ENCODE results near the gene KPNA2. TPM values are rescaled to one million over a fixed set of nuclear protein-coding genes. Genes with fewer than 3 reads are reported as not detected.
A peak's percentile ranks its signal among the peaks of the same experiment; 100 is the strongest.
"Not testable (repeated sequence)": the region's sequence is repeated elsewhere in the genome, so short reads cannot be mapped to it uniquely, and the experiment has no call there.

Gene KPNA2
- polyA plus RNA-seq, 1 donor from 2014 or later, result 32.3 TPM

DNA sequence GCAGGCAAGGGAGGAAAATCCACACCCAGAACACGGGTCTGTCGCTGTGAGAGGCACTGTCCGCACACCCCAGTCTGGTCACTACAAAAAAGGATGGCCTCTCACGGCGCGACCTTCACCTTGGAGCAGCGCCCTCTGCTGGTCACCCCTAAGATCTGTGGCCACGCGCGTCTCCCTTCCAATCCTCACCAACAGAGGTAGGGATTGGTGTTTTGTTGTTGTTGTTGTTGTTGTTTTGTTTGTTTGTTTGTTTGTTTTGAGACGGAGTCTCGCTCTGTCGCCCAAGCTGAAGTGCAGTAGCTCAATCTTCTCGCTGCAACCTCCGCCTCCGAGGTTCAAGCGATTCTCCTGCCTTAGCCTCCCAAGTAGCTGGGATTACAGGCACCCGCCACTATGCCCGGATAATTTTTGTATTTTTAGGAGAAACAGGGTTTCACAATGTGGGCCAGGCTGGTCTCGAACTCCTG is 24.3 kb upstream of the KPNA2 start:
- H3K9me3 Mint-ChIP-seq, result peaks cover 0 to 1% (median 0%) of the 10 kb centered on the region in 3 donors
- peak overlapping the region in 2 of 3 donors; percentile 31 to 76 for H3K27ac Mint-ChIP-seq
- peaks cover 3% of the 10 kb centered on the region for H3K36me3 Mint-ChIP-seq
- peak overlapping the region in 1 of 4 donors; percentile 38 for H3K4me3 Mint-ChIP-seq
- peaks cover 0 to 9% (median 6%) of the 10 kb centered on the region in 3 donors for H3K4me1 Mint-ChIP-seq
- peaks cover 3% of the 10 kb centered on the region for H3K27me3 Mint-ChIP-seq

DNA sequence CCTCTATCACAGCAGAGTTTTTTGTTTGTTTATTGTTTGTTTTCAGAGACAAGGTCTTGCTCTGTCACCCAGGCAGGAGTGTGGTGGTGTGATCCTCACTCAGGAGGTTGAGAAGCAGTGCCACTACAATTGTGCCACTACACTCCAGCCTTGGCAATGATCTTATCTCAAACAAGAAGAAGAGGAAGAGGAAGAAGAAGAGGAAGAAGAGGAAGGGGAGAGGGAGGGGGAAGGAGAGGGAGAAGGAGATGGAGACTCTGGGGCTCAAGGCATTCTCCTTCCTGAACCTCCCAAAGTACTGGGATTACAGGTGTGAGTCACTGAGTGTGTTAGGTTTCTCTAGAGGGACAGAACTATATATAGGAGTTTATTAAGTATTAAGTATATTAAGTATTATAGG is 22.1 kb upstream of the KPNA2 start:
- no peak overlapping the region for H3K27ac Mint-ChIP-seq
- H3K4me3 Mint-ChIP-seq, result no peak overlapping the region
- H3K36me3 Mint-ChIP-seq, result peaks cover 3% of the 10 kb centered on the region
- H3K4me1 Mint-ChIP-seq, result peaks cover 0 to 10% (median 6%) of the 10 kb centered on the region in 3 donors
- no peaks in the 10 kb centered on the region for H3K9me3 Mint-ChIP-seq
- peaks cover 3% of the 10 kb centered on the region for H3K27me3 Mint-ChIP-seq

DNA sequence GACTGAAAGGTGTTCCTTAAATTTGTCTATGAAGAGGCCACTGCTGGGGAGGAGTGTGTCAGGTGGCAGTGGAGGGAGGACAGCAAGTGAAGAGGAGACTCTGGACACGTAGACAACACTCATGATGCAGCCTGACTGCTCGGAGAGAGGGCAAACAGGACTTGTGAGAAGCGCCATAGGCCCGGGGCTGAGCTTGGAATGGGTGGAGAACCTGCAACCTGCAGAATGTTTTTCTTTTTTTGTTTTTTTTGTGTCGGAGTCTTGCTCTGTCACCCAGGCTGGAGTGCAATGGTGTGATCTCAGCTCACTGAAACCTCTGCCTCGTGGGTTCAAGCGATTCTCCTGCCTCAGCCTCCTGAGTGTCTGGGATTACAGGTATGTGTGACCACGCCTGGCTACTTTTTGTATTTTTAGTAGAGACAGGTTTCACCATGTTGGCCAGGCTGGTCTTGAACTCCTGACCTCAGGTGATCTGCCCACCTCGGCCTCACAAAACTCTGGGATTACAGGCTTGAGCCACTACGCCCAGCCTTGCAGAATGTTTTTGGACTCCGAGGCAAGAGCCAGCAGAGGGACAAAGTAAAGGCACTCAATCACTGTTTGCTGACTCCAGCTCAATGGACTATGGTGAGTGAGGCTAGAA is 20.3 kb upstream of the KPNA2 start:
- Mint-ChIP-seq H3K4me1 (peaks cover 6 to 12% (median 9%) of the 10 kb centered on the region in 3 donors), H3K27ac (peak overlapping the region in 1 of 3 donors; percentile 48), H3K36me3 (peaks cover 2% of the 10 kb centered on the region), H3K9me3 (peaks cover 0 to 4% (median 0%) of the 10 kb centered on the region in 3 donors), H3K4me3 (no peak overlapping the region), H3K27me3 (peaks cover 6% of the 10 kb centered on the region)

DNA sequence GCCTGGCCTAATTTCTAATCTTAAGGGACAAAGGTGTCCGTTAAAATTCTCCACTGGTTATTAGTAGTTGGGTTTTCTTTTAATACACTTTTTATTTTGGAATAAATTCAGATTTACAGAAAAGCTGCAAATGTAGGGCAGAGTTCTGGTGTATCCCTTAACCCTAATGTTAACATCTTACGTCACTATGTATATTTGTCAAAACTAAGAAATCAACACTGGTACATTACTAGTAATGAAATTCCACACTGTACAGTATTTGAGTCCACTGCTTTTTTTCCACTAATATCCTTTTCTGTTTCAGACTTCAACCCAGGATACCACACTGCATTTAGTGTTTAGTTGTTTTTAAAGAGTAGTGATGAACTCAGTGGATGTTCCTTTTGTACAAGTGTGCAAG is 18.7 kb upstream of the KPNA2 start:
- peaks cover 11 to 14% (median 13%) of the 10 kb centered on the region in 3 donors for H3K4me1 Mint-ChIP-seq
- no peak overlapping the region for H3K27ac Mint-ChIP-seq
- H3K27me3 Mint-ChIP-seq, result peaks cover 3% of the 10 kb centered on the region
- H3K9me3 Mint-ChIP-seq, result peaks cover 0 to 4% (median 0%) of the 10 kb centered on the region in 3 donors
- peak overlapping the region in 2 of 4 donors; percentile 5 to 32 for H3K4me3 Mint-ChIP-seq
- H3K36me3 Mint-ChIP-seq, result peaks cover 2% of the 10 kb centered on the region

DNA sequence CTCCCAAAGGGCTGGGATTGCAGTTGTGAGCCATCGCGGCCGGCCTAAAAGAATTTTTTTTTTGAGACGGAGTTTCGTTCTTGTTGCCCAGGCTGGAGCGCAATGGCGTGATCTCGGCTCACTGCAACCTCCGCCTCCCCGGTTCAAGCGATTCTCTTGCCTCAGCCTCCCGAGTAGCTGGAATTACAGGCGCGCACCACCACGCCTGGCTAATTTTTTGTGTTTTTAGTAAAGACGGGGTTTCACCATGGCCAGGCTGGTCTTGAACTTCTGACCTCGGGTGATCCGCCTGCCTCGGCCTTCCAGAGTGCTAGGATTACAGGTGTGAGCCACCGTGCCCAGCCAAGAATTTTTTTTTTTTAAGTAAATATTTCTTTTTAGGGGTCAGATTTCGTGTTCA is 17.0 kb upstream of the KPNA2 start:
- not testable (repeated sequence) for H3K27me3 Mint-ChIP-seq, H3K9me3 Mint-ChIP-seq, H3K36me3 Mint-ChIP-seq
- Mint-ChIP-seq H3K4me1 (peaks cover 11 to 15% (median 13%) of the 10 kb centered on the region in 3 donors), H3K27ac (peak overlapping the region in 2 of 3 donors; percentile 53 to 61), H3K4me3 (peak overlapping the region in 1 of 4 donors; percentile 41)

DNA sequence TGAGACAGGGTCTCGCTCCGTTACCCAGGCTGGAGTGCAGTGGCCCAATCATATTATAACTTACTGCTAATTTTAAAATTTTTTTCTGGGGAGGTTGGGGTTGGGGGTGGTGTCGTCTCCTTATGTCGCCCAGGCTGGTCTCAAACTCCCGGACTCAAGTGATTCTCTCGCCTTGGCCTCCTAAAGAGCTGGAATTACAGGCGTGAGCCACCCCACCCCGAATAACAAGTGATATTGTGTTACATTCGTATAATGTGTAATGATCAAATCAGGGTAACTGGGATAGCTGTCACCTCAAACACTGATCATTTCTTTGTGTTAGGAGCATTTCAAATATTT is 16.2 kb upstream of the KPNA2 start:
- Mint-ChIP-seq H3K9me3 (peaks cover 0 to 4% (median 3%) of the 10 kb centered on the region in 3 donors), H3K27ac (peak overlapping the region; percentile 96 to 100 (median 99)), H3K4me3 (peak overlapping the region; percentile 82 to 95 (median 90)), H3K4me1 (peaks cover 11 to 15% (median 13%) of the 10 kb centered on the region in 3 donors), H3K27me3 (peaks cover 3% of the 10 kb centered on the region), H3K36me3 (peaks cover 2% of the 10 kb centered on the region)

DNA sequence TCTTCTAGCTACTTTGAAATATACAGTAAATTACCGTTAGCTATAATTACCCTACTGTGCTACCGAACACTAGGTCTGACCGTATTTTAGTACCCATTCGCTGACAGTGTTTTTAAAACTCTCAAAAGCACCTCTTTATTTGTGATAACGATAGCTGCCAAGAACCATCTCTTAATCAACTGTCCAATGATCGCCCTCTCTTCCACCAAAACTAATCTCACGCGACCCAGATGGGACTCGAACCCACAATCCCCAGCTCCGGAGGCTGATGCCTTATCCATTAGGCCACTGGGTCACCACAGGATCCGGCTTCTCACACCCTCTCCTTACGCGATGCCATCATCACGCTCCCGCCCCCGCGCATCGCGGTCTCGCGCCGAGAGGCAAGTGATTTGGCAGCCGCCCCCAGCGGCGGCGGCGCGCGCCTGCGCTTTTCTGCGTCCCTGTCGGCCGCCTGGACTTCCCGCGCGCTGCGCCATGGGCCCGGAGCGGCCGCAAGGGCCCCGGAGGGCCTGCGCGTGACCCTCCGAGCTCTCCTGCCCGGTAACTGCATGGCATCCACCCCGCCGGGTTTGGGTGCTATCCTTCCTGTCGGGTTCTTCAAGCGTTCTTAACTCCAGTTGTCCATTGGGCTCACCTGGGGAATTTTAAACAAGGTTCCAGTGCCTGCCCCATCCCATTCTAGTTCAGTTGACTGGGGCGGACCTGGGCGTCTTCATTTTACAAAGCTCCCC is 15.7 kb upstream of the KPNA2 start:
- peaks cover 2% of the 10 kb centered on the region for H3K36me3 Mint-ChIP-seq
- H3K4me3 Mint-ChIP-seq, result peak overlapping the region; percentile 82 to 95 (median 90)
- peaks cover 0 to 4% (median 3%) of the 10 kb centered on the region in 3 donors for H3K9me3 Mint-ChIP-seq
- H3K4me1 Mint-ChIP-seq, result peaks cover 11 to 13% (median 12%) of the 10 kb centered on the region in 3 donors
- peaks cover 3% of the 10 kb centered on the region for H3K27me3 Mint-ChIP-seq
- H3K27ac Mint-ChIP-seq, result peak overlapping the region; percentile 96 to 100 (median 99)

DNA sequence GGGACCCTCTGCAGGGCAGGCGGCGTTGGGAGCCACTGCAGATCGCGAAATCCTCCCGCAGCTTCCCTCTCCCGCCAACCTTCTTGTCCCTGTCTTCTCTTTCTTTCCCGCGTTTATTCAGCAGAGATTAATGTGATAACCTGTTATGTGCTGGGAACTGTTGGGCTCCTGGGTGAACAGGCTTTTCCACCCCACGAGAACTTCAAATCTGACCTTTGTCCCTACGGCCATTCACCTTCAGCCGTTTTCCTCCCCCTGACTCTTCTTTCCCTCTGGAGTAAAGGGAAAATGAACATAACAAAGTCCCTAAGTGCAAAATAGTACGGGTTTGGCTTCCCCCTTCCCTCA is 15.2 kb upstream of the KPNA2 start:
- Mint-ChIP-seq H3K27me3 (peaks cover 3% of the 10 kb centered on the region), H3K9me3 (peaks cover 0 to 4% (median 3%) of the 10 kb centered on the region in 3 donors), H3K4me3 (peak overlapping the region; percentile 82 to 95 (median 90)), H3K36me3 (peaks cover 2% of the 10 kb centered on the region), H3K27ac (peak overlapping the region; percentile 96 to 100 (median 99)), H3K4me1 (peaks cover 11 to 12% (median 11%) of the 10 kb centered on the region in 3 donors)

DNA sequence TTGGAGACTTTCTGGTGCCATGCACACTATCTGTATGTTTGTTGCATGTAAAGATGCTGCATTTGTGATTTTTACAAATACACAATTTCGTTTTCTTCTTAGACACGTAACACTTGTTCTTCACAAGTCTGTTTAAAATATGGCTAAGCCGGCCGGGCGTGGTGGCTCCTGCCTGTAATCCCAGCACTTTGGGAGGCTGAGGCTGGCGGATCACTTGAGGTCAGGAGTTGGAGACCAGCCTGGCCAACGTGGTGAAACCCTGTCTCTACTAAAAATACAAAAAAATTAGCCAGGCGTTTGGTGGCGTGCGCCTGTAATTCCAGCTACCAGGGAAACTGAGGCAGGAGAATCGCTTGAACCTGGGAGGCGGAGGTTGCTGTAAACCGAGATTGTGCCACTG is 14.7 kb upstream of the KPNA2 start:
- H3K4me1 Mint-ChIP-seq, result peaks cover 9 to 11% (median 11%) of the 10 kb centered on the region in 3 donors

DNA sequence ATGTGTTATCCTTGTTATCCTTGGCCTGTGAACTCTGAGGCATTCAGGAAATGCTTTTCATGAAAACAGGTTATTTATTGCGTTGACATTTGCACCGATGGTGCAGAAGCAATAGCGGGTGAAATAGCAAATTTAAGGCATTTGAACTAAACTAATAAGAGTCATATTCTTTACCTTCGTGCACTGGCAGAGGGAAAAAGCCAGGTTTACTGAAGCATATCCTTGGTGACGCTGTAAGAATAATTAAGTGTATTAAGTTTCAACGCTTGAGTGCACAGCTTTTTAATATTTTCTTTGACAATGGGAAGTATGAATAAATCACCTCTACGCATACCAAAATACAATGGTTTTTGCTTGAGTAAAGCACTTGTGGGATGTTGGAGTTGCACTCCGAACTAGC is 13.6 kb upstream of the KPNA2 start:
- Mint-ChIP-seq H3K27ac (peak overlapping the region in 1 of 3 donors; percentile 55), H3K36me3 (peaks cover 2% of the 10 kb centered on the region), H3K4me3 (peak overlapping the region in 2 of 4 donors; percentile 22 to 47)

More for the DNA sequence above, 14.7 kb upstream of the KPNA2 start:
- not testable (repeated sequence) for H3K27me3 Mint-ChIP-seq, H3K9me3 Mint-ChIP-seq, H3K36me3 Mint-ChIP-seq
- Mint-ChIP-seq H3K27ac (peak overlapping the region; percentile 96 to 100 (median 99)), H3K4me3 (peak overlapping the region; percentile 82 to 95 (median 90))

DNA sequence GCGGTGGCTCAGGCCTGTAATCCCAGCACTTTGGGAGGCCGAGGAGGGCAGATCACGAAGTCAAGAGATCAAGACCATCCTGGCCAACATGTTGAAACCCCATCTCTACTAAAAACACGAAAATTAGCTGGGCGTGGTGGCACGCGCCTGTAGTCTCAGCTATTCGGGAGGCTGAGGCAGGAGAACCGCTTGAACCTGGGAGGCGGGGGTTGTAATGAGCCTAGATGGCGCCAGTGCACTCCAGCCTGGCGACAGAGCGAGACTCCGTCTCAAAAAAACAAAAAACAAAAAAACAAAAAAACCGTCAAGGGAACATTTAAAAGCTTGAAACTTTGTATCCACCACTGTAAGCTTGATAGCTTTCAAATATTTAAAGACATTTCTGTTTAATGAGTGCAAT is 13.0 kb upstream of the KPNA2 start:
- not testable (repeated sequence) for H3K27me3 Mint-ChIP-seq, H3K36me3 Mint-ChIP-seq, H3K9me3 Mint-ChIP-seq
- Mint-ChIP-seq H3K4me1 (peaks cover 9 to 11% (median 10%) of the 10 kb centered on the region in 3 donors), H3K27ac (peak overlapping the region in 1 of 3 donors; percentile 55), H3K4me3 (peak overlapping the region in 1 of 4 donors; percentile 22)

More for the DNA sequence above, 13.6 kb upstream of the KPNA2 start:
- Mint-ChIP-seq H3K27me3 (peaks cover 3% of the 10 kb centered on the region), H3K4me1 (peaks cover 9 to 11% (median 10%) of the 10 kb centered on the region in 3 donors), H3K9me3 (peaks cover 0 to 4% (median 3%) of the 10 kb centered on the region in 3 donors)

DNA sequence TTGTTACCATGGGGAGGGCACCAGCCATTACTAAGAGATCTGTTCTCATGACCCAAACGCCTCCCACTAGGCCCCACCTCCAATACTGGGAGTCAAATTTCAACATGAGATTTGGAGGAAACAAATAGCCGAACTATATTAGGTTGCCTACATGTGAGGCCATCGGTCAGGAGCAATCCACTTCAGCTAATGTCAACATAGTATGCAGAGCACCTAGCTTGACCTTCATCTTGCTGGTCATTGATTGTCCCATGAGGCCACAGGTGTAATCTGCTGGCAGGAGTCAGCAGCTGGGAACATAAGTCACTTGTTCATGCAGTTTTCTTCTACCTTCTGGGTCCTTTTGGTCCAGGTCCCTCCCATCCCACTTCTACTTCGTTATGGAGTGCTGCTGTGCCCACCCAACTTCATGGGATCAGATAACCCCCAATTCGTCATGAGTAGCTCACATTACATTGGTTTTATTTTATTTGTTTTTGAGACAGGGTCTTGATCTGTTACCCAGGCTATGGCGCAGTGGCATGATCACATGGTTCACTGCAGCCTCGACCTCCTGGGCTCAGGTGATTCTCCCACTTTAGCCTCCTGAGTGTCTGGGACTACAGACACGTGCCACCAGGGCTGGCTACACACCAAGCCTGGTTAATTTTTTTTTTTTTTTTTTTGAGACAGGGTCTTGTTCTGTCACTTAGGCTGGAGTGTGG is 5.9 kb upstream of the KPNA2 start:
- H3K27ac Mint-ChIP-seq, result no peak overlapping the region

DNA sequence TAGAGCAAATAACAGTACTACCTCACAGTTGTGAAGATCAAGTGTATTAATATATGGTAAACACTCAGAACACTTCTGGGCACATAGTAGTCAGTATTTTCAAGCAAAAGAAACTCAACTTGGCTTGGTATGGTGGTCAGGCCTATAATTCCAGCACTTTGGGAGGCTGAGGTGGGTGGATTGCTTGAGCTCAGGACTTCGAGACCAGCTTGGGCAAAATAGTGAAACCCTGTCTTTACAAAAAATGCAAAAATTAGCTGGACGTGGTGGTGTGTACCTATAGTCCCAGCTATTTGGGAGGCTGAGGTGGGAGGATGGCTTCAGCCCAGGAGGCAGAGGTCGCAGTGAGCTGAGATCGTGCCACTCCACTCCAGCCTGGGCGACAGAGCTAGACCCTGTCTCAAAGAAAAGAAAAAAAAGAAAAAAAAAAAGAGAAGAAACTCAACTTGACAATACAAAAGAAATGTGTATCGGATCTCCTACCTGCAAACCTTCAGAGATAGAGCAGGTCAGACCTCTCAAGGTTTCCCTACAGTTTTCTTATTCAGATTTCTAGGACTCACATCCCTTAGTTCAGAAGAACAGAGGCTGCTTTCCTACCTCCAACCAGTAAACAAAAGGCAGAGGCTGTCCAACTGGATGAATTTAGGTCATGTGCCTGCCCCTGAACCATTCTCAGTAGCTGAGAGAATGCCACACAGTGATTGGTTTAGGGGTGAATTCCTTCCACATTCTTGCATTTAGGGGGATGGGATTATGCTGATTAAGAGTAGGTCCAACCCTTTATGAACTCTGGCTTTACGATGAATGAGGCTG is 1.7 kb upstream of the KPNA2 start:
- Mint-ChIP-seq H3K9me3 (no peaks in the 10 kb centered on the region), H3K4me1 (peaks cover 4 to 7% (median 6%) of the 10 kb centered on the region in 3 donors), H3K27ac (no peak overlapping the region), H3K27me3 (no peaks in the 10 kb centered on the region), H3K36me3 (no peaks in the 10 kb centered on the region), H3K4me3 (peak overlapping the region in 1 of 4 donors; percentile 17)

More for the DNA sequence above, 5.9 kb upstream of the KPNA2 start:
- no peaks in the 10 kb centered on the region for H3K4me1 Mint-ChIP-seq
- H3K4me3 Mint-ChIP-seq, result no peak overlapping the region
- H3K27me3 Mint-ChIP-seq, result no peaks in the 10 kb centered on the region
- H3K36me3 Mint-ChIP-seq, result no peaks in the 10 kb centered on the region
- no peaks in the 10 kb centered on the region for H3K9me3 Mint-ChIP-seq

DNA sequence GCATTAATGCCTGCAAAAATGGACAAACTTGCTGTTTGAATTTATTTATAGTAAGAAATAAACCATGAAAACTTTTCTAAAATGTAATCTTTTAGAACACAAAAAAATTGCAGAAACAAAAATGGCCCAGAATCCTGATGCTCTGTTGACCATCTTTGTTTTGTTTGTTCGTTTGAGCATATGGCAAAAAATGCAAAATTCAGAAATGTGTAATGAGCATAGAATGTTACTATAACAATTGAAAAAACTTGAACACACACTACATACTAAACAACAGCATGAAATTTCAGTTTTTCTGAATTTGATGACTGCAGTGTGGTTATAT is 1.1 kb upstream of the KPNA2 start:
- H3K27ac Mint-ChIP-seq, result no peak overlapping the region
- H3K9me3 Mint-ChIP-seq, result no peaks in the 10 kb centered on the region
- no peaks in the 10 kb centered on the region for H3K27me3 Mint-ChIP-seq
- peaks cover 4 to 7% (median 6%) of the 10 kb centered on the region in 3 donors for H3K4me1 Mint-ChIP-seq
- peak overlapping the region in 3 of 4 donors; percentile 23 to 96 (median 33) for H3K4me3 Mint-ChIP-seq
- no peaks in the 10 kb centered on the region for H3K36me3 Mint-ChIP-seq
